D721Med (cell line): ENCODE data around the gene RIC8A.
"Not testable (repeated sequence)": the region's sequence is repeated elsewhere in the genome, so short reads cannot be mapped to it uniquely, and the experiment has no call there.

Experiments
- DNase-seq: peaks from one replicate; pipeline ENCODE4 v3.0.0; 2011; ENCODE audit warnings: low spot score; ENCODE audit not compliant: insufficient read length
- FAIRE-seq: peaks from 2 replicates; lab custom pipeline; 2011; peaks lifted over from hg19 to GRCh38; lab: Jason Lieb, UNC
- CTCF ChIP-seq: IDR thresholded peaks from 2 replicates; pipeline ENCODE4 v1.5.1; 2012; ENCODE audit warnings: mild to moderate bottlenecking, control low read depth; ENCODE audit not compliant: insufficient read depth; ENCODE audit errors: missing control alignments

The RIC8A gene

DNA sequence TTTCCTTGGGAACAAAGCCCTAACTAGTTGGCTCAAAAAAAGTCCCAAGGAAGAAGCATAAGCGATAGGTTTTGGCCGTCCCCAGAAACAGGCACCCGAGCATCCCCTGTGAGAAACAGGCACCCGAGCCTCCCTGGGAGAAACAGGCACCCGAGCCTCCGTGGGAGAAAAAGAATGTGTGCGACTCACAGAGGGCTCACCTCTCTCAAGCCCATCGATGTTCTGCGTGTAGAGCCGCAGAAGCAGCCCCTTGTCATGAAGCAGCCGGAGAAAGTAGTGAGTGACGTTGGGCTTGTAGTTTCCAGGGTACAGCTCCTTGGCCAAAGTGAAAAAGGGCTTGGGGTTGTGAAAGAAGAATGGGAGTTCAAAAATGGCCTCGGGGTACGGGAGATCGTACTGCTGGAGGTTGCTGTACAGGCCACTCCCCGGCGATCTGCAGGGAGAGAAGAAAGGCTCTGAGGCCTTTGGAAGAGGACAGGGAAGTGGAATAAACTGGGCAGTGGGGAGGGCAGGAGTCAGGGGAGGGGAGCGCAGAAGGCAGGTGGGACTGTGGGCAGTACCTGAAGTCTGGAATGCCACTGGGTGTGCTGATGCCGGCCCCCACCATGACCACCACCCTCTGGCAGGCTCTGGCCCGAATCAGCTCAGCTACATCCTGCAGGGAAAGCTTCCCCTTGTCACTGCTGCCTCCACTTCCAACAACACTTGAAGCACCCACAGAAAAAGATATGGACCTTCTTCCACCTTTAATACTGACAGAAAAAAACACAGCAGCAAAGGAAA is 25.5 kb downstream of the RIC8A start:
- no peak for DNase-seq
- FAIRE-seq = no peak
- TF ChIP-seq CTCF = no peak

- TF ChIP-seq CTCF = no peak
- DNase-seq = no peak
- FAIRE-seq = no peak
These were observed 27.7 kb downstream of the RIC8A start for GRCh38 chr11:235180-235579.

- FAIRE-seq (no peak), DNase-seq (no peak)
These were observed 28.1 kb downstream of the RIC8A start for GRCh38 chr11:235609-235996.

DNA sequence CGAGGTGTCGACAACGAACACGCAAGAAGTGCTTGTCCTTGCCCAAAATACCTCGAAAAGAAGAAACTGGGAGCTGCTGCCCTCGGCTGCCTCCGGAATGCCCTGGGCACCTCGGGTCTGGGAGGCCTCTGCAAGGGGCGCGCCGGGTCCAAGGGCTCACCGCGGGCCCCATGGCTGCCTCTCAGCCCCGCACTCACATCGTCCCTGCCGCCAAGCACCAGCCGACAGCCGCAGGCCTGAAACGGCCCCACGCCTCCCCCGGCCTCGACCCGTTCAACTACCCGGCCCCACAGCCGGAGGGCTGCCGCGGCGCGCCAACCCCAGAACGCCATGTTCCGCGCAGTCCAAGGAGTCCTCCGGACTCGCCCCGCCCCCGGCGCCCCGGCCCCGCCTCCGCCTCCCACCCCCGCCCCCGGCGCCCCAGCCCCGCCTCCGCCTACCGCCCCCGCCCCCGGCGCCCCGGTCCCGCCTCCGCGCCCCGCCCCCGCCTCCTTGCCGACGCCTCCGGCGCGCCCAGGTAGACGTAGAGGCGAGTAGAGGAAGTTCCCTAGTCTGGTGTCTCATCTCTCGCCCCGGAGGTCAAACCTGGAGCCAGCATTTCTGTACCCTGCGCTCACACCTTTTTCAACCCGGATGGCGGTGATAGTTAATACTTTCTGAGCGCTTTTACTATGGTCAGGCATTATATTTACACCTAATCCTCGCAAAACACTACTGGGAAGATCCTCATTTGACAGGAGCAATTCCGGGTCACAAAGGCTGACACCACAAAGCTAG is 28.7 kb downstream of the RIC8A start, which contains the start of gene SIRT3:
TSS of gene SIRT3 (minus strand) at position 346 of the 777 bp plus-strand sequence. CDS start at position 332, 14 bp downstream.
- peak; percentile 48 for DNase-seq
- no peak for FAIRE-seq
- TF ChIP-seq CTCF = no peak

More at GRCh38 chr11:235609-235996, 28.1 kb downstream of the RIC8A start:
- no peak for TF ChIP-seq CTCF

GRCh38 chr11:236774-237767 is 29.6 kb downstream of the RIC8A start, which contains the start of gene PSMD13:
Gene PSMD13 (plus strand): TSS chr11:236976. CDS start chr11:237050, 74 bp downstream.
- peak; percentile 37 for DNase-seq
- no peak for TF ChIP-seq CTCF
- no peak for FAIRE-seq

DNA sequence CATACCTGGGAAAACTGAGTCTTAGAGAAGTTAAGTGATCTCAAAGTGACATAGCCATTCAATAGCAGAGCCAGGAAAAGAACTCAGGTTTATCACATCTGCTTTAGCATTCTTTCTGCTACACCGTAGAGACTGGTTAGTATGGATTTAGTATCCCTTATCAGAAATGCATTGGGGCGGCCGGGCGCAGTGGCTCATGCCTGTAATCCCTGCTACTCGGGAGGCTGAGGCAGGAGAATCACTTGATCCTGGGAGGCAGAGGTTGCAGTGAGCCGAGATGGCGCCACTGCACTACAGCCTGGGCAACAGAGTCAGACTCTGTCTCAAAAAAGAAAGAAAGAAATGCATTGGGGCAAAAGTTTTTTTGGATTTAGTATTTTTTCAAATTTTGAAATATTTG is 30.8 kb downstream of the RIC8A start:
- DNase-seq, FAIRE-seq: not testable (repeated sequence)

GRCh38 chr11:240315-240714 is 32.8 kb downstream of the RIC8A start:
- DNase-seq (no peak), FAIRE-seq (no peak)
- TF ChIP-seq CTCF = no peak
